Activated CD8-positive, alpha-beta memory T cell treated with anti-CD3 and anti-CD28 coated beads, Interleukin-2, amount 50 U/mL, for 4 hours (primary cell): ENCODE measurements around the gene FTH1.
A peak's percentile ranks its signal among the peaks of the same experiment; 100 is the strongest.
"Not testable (repeated sequence)": the region's sequence is repeated elsewhere in the genome, so short reads cannot be mapped to it uniquely, and the experiment has no call there.

Experiments
- DNase-seq: peaks from one replicate; pipeline ENCODE4 v3.0.0-alpha.2; 2020

The FTH1 gene

GRCh38 chr11:61967116-61967923, at the start of gene FTH1:
Gene FTH1 (minus strand): TSS chr11:61967634. CDS start chr11:61967425, 209 bp downstream.
- DNase-seq, result peak; percentile 86

DNA sequence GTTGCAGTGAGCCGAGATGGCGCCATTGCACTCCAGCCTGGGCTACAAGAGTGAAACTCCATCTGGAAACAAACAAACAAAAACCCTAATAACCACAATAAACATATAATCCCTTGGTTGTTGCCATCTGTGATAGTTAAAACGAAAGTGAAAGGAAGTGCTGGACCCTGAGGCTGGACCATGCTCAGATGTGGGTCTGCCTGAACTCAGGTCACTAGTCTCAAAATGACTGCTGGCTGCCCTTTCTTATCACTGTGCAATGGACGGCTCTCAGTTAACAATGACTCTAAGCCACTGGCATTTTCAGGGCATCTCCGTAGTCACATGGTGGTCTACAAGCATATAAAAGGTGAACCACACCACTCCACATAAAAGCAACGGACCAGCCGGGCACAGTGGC, 48.2 kb upstream of the FTH1 start:
- DNase-seq, result no peak

- no peak for DNase-seq
Observed at GRCh38 chr11:62013537-62014476, 46.4 kb upstream of the FTH1 start.

DNA sequence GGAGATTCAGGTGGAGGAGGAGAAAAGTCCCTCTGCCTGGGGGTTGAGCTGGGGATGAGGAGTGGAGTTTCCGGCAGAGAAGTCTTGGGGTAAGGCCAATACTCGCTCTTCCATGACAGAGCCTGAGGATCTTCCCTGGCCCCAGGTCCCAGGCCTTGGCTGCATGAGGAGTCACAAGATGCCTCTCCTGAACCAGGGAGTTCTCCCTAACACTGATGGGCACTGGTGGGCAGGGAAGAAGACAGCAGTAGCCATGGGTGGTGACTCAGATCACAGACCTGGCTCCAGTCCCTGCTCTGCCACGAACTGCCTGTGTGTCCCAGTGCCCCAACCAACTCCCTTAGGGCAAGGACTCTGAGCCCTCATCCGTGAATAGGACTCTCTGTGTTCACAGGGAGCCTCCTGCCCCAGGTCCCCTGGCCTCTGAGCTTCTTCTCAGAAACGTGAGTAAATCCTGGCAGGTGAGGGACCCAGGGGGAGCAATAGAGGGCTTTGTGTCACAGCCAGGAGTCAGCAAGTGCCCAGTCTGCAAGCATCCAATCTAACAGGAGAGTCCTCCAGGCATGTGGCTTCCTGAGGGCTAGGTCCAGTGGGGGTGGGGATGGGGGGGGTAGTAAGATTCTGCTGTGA, 45.5 kb upstream of the FTH1 start:
- DNase-seq, result no peak

GRCh38 chr11:62012451-62012831, 45.0 kb upstream of the FTH1 start:
- no peak for DNase-seq

DNA sequence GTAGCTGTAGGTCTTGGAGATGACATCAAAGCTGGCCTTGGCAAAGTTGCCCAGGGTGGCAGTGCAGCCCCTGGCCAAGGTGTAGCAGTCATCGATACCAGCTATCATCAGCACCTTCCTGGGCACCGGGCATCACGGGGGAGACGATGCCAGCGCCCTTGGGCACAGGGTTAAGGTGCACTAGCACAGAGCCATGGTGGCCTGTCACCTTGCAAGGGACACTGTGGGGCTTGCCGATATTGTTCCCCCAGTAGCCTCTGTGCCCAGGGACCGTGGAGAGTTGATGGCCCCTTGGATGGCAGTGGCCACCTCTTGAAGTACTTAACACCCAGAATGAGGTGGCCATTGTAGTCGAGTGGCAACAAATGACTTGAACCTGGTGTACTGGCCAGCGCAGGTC, 44.4 kb upstream of the FTH1 start:
- DNase-seq, result no peak

DNA sequence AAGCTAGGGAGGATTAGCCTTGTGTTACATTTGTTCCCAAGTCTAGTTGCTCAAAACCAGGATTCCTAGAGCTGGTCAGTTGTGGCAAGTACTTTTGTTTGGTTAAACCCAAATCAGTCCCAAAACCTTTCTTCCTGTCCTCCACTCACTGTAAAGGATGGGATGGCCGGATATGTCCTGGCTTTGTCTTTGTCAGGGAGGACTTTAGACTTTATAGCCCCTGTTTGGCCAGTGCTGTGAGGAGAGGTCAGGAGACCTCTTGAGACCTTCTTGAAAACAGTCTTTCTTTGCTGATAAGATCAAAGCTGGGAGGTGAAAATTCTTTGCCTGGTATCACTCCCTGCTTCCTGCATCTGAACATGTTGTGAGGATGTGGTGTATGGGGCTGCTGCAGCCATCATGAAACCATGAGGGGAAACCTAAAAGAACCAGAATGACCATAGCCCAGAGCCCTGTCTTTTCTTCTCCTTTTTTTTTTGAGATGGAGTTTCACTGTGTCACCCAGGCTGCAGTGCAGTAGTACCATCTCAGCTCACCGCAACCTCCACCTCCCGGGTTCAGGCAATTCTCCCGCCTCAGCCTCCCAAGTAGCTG, 43.6 kb upstream of the FTH1 start:
- no peak for DNase-seq

- DNase-seq, result no peak
Observed at GRCh38 chr11:62008193-62008592, 40.8 kb upstream of the FTH1 start.

DNA sequence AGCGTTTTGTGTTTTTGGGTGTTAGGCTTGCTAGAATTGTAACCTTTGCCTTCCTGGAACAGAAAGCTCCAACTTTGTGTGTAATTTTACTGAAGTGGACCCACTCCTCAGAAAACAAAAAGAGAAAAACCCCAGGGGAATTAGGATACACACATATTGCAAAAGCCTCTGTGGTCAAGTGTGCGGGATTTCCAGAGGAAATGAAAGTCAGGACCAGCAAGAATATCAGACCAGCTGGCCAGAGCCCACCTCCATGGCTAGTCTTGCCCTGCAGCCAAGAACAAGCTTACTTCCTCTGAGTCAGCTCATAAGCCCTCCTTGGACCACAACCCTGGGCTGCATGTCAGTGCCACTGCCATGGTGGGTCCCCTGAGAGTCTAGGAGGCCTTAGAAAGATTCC, 37.0 kb upstream of the FTH1 start:
- no peak for DNase-seq

DNA sequence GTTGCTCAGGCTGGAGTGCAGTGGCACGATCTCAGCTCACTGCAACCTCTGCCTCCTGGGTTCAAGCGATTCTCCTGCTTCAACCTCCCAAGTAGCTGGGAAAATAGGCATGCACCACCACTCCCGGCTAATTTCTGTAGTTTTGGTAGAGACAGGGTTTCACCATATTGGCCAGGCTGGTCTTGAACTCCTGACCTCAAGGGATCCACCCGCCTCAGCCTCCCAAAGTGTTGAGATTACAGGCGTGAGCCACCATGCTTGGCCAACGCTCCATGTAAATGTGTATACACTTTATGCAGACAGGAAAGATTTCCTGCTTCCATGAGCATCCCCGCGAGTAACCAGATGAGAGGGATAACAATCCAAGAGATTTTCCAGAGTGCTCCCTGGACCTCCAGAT, 34.8 kb upstream of the FTH1 start:
- DNase-seq, result not testable (repeated sequence)

- DNase-seq, result no peak
Observed at GRCh38 chr11:62001450-62002191, 34.2 kb upstream of the FTH1 start.

DNA sequence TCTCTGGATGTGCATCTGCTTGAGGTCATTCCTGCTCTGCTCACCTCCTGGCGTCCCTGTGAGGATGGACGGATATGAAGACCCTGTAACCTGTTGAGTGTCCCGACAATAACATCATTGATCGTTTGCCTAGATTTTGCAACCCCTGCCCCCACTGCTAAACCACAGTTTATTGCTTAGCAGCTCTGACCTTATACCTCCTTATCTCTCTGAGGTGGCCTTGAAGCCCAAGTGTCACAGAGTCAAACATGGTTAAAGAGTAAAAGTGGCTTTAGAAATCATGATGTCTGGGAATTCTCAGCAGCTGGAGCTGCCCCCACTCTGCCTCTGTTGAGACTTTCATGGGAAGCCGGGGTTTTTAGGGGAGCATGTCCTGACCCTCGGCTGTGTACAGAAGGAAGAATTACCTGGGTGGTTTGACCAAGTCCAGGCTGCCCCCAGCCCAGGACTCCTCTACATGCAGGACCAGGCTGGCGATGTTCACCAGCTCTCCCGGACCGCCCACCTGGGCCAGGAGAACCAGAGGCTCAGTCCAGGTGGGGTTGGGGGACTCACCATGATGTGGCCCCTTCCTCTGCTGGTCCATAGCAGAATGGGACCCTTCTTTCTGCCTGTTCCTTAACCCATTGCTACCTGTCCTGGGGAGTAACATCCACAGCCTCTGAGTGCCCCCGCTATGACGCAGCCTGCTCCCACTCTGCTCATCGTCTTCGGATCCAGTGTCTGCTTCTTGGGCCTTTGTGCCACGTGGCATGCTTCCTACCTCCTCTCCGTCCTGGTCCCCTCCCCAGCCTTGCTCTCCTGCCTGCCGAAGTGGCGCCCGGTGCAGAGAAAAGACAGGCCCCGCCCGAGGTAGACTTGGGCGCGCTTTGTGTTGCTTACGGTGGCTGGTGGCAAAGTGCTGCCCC, 33.4 kb upstream of the FTH1 start:
- DNase-seq, result no peak

GRCh38 chr11:61999141-61999975, 31.9 kb upstream of the FTH1 start:
- DNase-seq, result no peak

DNA sequence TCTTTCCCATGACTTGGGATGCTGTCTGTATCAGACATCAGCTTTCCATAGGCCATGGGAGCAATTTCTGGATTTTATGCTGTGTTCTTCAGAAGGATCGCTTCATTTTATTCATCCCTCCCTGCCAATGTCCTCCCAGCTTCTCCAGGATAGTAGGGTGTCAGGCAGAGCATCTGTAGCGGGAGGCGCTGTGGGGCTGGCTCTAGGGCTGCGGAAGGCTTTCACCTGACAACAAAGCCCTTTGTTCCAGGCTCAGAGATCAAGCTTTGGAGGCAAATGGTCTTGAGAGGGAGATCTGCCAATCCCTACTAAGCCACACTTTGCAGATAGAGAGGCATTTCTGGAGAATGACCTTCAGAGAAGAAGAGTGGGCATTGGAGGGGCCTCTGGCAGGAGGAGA, 29.5 kb upstream of the FTH1 start:
- DNase-seq, result no peak

DNA sequence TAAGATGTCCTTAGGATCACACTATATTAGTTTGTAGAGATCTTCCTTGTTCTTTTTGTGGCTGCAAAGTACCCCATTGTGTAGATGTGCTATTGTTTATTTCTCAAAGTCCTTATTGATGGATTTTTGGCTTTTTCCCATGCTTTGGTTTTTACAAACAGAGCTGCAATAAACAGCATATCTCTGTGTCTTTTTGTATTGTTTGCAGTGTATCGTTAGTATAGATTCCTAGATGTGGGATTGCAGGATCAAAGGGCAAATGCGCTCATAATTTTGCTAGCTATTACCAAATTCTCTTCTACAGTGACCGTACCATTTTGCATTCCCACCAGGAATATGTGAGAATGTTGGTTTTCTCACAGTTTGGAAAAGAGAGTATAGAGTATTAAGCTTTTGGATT, 27.5 kb upstream of the FTH1 start:
- no peak for DNase-seq

GRCh38 chr11:61985869-61986268, 18.4 kb upstream of the FTH1 start:
- DNase-seq, result no peak

- DNase-seq, result no peak
Observed at GRCh38 chr11:61983419-61983818, 16.0 kb upstream of the FTH1 start.

- no peak for DNase-seq
Observed at GRCh38 chr11:61980783-61981541, 13.5 kb upstream of the FTH1 start.
